HG03521 (cell line): ENCODE data around the gene UBE2E2.

Experiments
- ATAC-seq: cut with Tn5 transposase; IDR thresholded peaks from one replicate; pipeline ENCODE4 v1.9.1; 2021; ENCODE audit warnings: mild to moderate bottlenecking, moderate library complexity; ENCODE audit not compliant: unreplicated experiment

UBE2E2 gene

GRCh38 chr3:23567917-23568316 lies 364.8 kb downstream of the UBE2E2 start:
- no peak for ATAC-seq

GRCh38 chr3:23573827-23574226 lies 370.7 kb downstream of the UBE2E2 start:
- no peak for ATAC-seq

- ATAC-seq, result no peak
These were observed 371.7 kb downstream of the UBE2E2 start for GRCh38 chr3:23574822-23575315.

DNA sequence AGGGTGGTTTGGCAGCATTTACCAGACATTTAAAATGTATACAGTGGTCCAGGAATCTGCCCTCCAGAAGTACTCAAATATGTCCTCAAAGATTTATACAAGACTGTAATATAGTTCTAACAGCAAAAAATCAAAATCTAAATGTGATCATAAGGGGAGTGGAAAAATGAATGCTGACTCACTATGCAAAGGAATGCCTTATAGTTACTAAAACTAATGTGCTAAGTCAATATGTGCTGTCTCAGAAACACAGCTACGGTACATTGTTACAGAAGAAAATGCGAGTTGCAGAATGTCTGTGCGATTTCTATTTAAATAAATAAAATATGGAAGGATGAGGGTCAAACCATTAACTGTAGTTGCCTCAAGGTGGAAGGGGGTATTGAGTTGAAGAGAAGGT lies 372.6 kb downstream of the UBE2E2 start:
- ATAC-seq, result no peak

- ATAC-seq, result no peak
These were observed 373.3 kb downstream of the UBE2E2 start for GRCh38 chr3:23576379-23576959.

GRCh38 chr3:23580096-23580713 lies 377.1 kb downstream of the UBE2E2 start:
- no peak for ATAC-seq

GRCh38 chr3:23583980-23584740 lies 381.0 kb downstream of the UBE2E2 start:
- no peak for ATAC-seq

- ATAC-seq, result no peak
These were observed 384.4 kb downstream of the UBE2E2 start for GRCh38 chr3:23587513-23587912.

GRCh38 chr3:23588547-23588946 lies 385.4 kb downstream of the UBE2E2 start:
- ATAC-seq, result no peak

DNA sequence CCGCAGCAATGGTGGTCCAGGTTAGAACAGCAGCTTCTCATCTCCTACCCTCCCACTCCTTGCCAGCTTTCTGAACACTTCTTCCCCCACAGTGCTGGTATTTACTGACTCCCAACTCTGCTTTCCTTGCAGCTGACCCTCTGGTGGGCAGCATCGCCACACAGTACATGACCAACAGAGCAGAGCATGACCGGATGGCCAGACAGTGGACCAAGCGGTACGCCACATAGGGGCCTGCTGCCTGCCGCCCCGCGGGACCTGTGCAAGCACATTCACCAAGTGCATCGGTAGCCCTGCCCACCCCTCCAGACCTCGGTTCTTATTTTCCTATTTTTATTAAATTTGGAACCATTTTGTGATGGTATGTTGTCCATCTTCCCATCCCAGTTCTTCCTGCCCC lies 386.5 kb downstream of the UBE2E2 start:
- ATAC-seq, result no peak

DNA sequence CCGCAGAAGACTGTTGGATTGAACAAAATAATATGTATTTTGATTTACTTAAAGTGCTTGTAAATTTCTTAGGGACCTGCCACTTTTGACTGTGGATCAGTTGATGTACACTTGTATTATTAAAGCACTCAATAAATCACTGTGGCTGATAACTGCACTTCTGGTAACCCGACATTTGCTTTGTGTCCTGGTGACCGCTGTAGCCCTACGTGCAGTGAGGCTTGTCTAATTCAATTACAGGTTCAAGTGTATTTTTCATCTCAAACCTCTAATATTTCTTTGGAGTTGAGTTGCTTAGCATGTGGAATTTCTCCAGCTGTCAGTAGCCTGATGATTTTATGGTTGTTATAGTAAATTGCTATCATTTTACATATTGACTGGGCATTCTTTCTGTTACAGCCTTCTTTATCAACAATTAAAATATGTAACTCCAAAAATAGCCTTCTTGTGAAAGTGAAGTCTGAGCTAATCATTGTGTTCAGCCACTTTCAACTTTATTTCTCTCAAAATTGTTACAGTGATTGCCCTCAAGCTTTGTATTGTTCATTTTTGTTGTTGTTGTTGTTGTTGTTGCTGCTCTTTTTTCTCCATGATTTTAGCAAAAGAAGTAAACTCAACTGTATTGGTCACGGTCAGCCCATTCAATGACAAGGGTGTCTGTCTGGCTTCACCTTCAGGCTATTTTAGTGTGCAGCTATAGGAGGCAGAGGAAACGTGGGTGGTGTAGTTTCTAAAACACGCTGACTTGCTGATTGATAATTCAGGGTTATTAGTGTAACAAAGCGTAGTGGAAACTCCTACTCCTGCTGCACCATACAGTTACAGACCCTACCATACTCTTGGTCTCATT lies 387.5 kb downstream of the UBE2E2 start:
- ATAC-seq, result peak; percentile 83

- no peak for ATAC-seq
These were observed 388.2 kb downstream of the UBE2E2 start for GRCh38 chr3:23591374-23591773.

- ATAC-seq, result peak; percentile 37
These were observed 390.1 kb downstream of the UBE2E2 start for GRCh38 chr3:23592961-23593931.

GRCh38 chr3:23594066-23594465 lies 390.9 kb downstream of the UBE2E2 start:
- no peak for ATAC-seq

DNA sequence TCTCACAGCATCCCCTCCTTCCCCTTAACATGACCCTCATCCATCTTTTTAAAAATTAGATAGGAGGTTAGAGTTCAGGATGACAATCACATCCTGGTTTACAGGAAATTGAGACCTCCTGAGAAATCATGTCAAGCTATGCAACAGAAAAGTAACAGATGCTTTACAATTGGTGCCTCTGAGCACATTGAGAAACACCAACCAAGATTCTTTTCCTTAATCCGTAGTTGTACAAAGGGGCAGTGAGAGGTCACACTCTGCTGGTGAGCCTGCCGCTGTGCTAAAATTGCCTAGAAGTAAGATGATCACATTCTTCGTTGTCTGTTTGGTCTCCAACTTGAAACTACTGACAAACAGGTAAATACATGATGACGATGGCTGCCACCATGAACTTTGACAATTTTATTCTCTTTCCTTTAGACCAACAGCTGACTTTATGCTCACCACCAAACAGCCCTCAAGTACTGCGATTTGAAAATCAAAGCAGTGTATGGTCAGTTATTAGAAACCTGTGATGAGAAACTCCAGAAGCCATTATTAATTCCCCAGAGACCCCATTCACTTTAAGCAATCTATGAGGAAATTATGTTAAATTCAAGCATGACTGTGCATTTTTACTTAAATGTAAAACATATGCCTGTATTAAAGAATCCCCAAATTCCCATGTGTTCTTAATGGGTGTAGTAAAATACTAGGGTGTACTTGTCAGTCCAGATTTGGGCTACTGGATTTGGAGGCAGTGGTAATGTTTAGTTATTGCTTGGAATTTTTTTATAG lies 392.0 kb downstream of the UBE2E2 start:
- no peak for ATAC-seq

DNA sequence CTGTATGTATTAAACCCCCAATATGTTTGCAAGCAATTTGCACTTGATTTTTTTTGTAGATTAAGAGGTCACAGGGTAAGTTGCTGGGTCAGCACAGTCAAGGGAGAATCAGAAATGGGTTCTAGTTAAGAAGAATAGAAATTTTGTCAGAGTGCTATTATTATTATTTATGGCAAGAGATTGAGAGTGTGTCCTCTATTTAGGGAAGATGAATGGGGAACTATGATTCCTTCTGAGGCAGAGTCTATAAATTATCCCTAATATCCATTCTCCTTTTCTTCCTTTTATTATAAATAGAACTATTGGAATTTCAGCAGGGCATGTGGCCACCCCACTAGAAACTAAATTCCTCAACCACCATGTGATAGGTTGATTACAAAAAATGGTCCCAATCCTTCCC lies 392.7 kb downstream of the UBE2E2 start:
- ATAC-seq, result no peak

DNA sequence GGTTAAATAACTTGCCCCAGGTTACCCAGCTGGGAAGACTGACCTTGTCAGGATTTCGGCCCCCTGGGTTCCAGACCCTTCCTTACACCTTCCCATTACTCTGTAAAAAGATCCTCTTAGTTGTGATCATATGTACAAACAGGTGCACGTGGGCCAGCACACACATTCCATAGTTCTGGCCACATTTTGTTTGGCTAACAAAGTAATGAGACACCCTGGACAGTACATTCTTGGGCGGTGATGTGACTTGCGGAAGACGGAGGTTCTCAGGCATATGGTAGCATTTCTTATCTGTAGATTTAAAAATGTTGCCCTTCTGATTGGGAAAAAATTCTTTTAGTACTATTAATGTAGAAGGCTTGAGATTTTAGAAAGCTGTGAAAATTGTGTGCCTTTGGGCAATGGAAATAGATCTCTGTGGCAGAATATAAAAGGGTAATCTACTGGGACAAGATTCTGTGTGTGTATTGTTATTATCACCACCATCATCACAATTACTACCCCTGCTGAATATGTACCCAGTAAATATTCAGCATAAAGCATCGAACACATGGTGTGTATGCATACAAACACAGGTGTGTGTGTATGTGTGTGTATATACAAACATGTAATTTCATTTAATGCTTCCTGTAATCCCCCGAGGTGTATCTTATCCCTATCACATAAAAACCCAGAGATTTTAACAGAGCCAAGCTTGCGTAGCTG lies 397.2 kb downstream of the UBE2E2 start:
- no peak for ATAC-seq

DNA sequence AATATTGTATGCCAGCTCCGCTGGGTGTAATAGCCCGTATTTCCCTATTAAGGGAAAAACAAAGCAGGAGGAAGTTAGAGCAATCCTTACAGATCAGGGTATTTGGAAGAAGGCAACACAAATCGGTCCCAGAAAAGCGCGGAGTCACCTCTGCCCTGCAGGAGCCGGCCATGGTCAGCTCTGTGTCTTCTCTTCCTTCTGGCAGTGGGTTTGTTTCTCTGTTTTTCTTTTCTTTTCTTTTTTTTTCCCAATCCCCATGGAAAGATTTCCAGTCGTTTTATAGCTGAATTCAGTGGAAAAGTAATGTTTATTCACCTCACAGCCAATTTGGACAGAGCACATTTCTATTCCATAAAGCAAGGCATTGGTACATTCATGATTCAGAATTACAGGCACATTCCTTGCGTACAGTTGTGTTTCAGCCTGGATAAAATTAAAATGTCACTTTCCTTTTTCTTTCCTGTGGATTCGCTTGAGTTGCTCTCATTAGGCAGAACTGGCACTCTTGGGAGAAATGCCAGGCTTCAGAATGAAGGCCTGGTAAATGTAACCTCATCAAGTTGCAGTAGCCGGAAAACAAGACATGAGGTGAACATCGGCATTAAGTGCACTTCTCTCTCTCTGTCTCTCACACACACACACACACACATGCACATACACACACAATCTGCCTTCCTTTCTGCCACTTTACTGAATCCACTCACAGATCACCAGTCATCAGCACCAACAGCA lies 398.1 kb downstream of the UBE2E2 start:
- no peak for ATAC-seq
